Measurements from ENCODE around the gene IWS1.
"Not testable (repeated sequence)": the region's sequence is repeated elsewhere in the genome, so short reads cannot be mapped to it uniquely, and the experiment has no call there.

IWS1 gene

GRCh38 chr2:127453392-127454171, 72.7 kb downstream of the IWS1 start:
- DNase-seq: peak; percentile 54

- DNase-seq: no peak
Measured at GRCh38 chr2:127453013-127453391, 73.3 kb downstream of the IWS1 start.

- DNase-seq: not testable (repeated sequence)
Measured at GRCh38 chr2:127452423-127452822, 73.9 kb downstream of the IWS1 start.

- no peak for DNase-seq
Measured at GRCh38 chr2:127451981-127452380, 74.3 kb downstream of the IWS1 start.

- DNase-seq: no peak
Measured at GRCh38 chr2:127449898-127450297, 76.4 kb downstream of the IWS1 start.

- no peak for DNase-seq
Measured at GRCh38 chr2:127449414-127449813, 76.9 kb downstream of the IWS1 start.

- DNase-seq: no peak
Measured at GRCh38 chr2:127448526-127448925, 77.8 kb downstream of the IWS1 start.

GRCh38 chr2:127439343-127439742, 86.9 kb downstream of the IWS1 start:
- DNase-seq: no peak

GRCh38 chr2:127437781-127438726, 88.2 kb downstream of the IWS1 start:
- DNase-seq: no peak

- no peak for DNase-seq
Measured at GRCh38 chr2:127437056-127437455, 89.2 kb downstream of the IWS1 start.

GRCh38 chr2:127434515-127434914, 91.8 kb downstream of the IWS1 start:
- DNase-seq: no peak

GRCh38 chr2:127431408-127432023, 94.8 kb downstream of the IWS1 start:
- no peak for DNase-seq

Measured in hematopoietic multipotent progenitor cell treated with erythropoietin and hydrocortisone succinate and interleukin-3 and kit ligand, for 8 days (in vitro differentiated cells).